GM18909 (cell line): ENCODE data around the gene RAET1E.
"Not testable (repeated sequence)": the region's sequence is repeated elsewhere in the genome, so short reads cannot be mapped to it uniquely, and the experiment has no call there.

Experiments
- ATAC-seq: cut with Tn5 transposase; IDR thresholded peaks from one replicate; pipeline ENCODE4 v1.9.1; 2021; ENCODE audit warnings: mild to moderate bottlenecking; ENCODE audit not compliant: unreplicated experiment, poor library complexity

Gene RAET1E

GRCh38 chr6:149895833-149896271 lies 2.1 kb downstream of the RAET1E start:
- no peak for ATAC-seq

GRCh38 chr6:149895048-149895590 lies 2.8 kb downstream of the RAET1E start:
- no peak for ATAC-seq

- not testable (repeated sequence) for ATAC-seq
Observed at GRCh38 chr6:149891864-149892263, 6.0 kb downstream of the RAET1E start.

GRCh38 chr6:149891259-149891658 lies 6.7 kb downstream of the RAET1E start:
- ATAC-seq, result no peak

- ATAC-seq, result no peak
Observed at GRCh38 chr6:149890629-149891045, 7.3 kb downstream of the RAET1E start.

- ATAC-seq, result no peak
Observed at GRCh38 chr6:149889326-149889725, 8.6 kb downstream of the RAET1E start.

- ATAC-seq, result no peak
Observed at GRCh38 chr6:149888659-149889058, 9.3 kb downstream of the RAET1E start.

GRCh38 chr6:149888093-149888492 lies 9.8 kb downstream of the RAET1E start:
- no peak for ATAC-seq

GRCh38 chr6:149887343-149887742 lies 10.6 kb downstream of the RAET1E start:
- ATAC-seq, result no peak

- no peak for ATAC-seq
Observed at GRCh38 chr6:149885888-149886287, 12.0 kb downstream of the RAET1E start.

GRCh38 chr6:149884617-149885016 lies 13.3 kb downstream of the RAET1E start:
- ATAC-seq, result no peak

- no peak for ATAC-seq
Observed at GRCh38 chr6:149884215-149884614, 13.7 kb downstream of the RAET1E start.

- ATAC-seq, result no peak
Observed at GRCh38 chr6:149881860-149882259, 16.1 kb downstream of the RAET1E start.

- no peak for ATAC-seq
Observed at GRCh38 chr6:149881066-149881766, 16.7 kb downstream of the RAET1E start.

- no peak for ATAC-seq
Observed at GRCh38 chr6:149877659-149878058, 20.3 kb downstream of the RAET1E start.

- ATAC-seq, result no peak
Observed at GRCh38 chr6:149876241-149876933, 21.5 kb downstream of the RAET1E start.

GRCh38 chr6:149872233-149872632 lies 25.7 kb downstream of the RAET1E start:
- no peak for ATAC-seq

GRCh38 chr6:149871182-149871581 lies 26.7 kb downstream of the RAET1E start:
- no peak for ATAC-seq

- ATAC-seq, result no peak
Observed at GRCh38 chr6:149869275-149869892, 28.5 kb downstream of the RAET1E start.

GRCh38 chr6:149867876-149868640 lies 29.9 kb downstream of the RAET1E start:
- no peak for ATAC-seq
